ENCODE results near the gene SPRED1. TPM values are rescaled to one million over a fixed set of nuclear protein-coding genes. Genes with fewer than 3 reads are reported as not detected.

Gene SPRED1
- total and polyA plus RNA-seq, 10 of the 15 experiments (the other 5 are each of a cell fraction or from before 2014, with no cell fraction given): 0.08 to 2.6 (median 0.22) TPM

GRCh38 chr15:38205526-38206272 is 46.9 kb upstream of the SPRED1 start:
- 3% methylated on average over 3 of the region's 3 CpGs for WGBS (ENCODE audit: insufficient coverage, insufficient replicate concordance, low lambda C conversion rate, missing lambda C conversion rate)
- H3K4me2 ChIP-seq (ENCODE audit: control insufficient read depth, insufficient read depth): no peak overlapping the region
- ATAC-seq (no peak), FAIRE-seq (no peak), DNase-seq (ENCODE audit: low read depth, low spot score) (no peak)
- ChIA-PET CTCF (interaction anchor here (1.1 to 1.5 kb wide), 4 partner anchors 10 to 29 kb away, joined by 3 to 4 read pairs (median 3); no protein-coding TSS in a partner anchor), POLR2A (no interaction called here), RAD21 (ENCODE audit: unreplicated experiment) (interaction anchor here (0.7 to 0.8 kb wide), 3 partner anchors 30 to 120 kb away, joined by 3 read pairs; no protein-coding TSS in a partner anchor), SMC1A (ENCODE audit: uncharacterized antibody, unreplicated experiment) (interaction anchor here (0.6 to 2.4 kb wide), 8 partner anchors 10 to 224 kb away, joined by 3 to 7 read pairs (median 4); no protein-coding TSS in a partner anchor)
- no peaks in the 10 kb centered on the region for H3K4me1 ChIP-seq (ENCODE audit: control insufficient read depth, insufficient read depth, low read length)
- intact Hi-C loops (cut with micrococcal nuclease; ENCODE audit: unreplicated experiment): no loop called here
- H3K9me3 ChIP-seq (replicated peaks; ENCODE audit: control insufficient read depth, insufficient read depth, low read length): no peaks in the 10 kb centered on the region
- no peak overlapping the region for H3K9ac ChIP-seq (ENCODE audit: control insufficient read depth, insufficient read depth, low read length)
- BruUV-seq (replicated peaks): no TSS peak
- in situ Hi-C loops (cut with MboI): no loop called here
- H2AFZ ChIP-seq (ENCODE audit: control insufficient read depth, low read depth, low read length): no peak overlapping the region
- no peaks in the 10 kb centered on the region for H3K79me2 ChIP-seq (ENCODE audit: control insufficient read depth, insufficient read depth, low read length)
- H3K36me3 ChIP-seq (ENCODE audit: control insufficient read depth in 2 of 2, insufficient read depth in 2 of 2, low read length in 1 of 2): no peaks in the 10 kb centered on the region
- no peaks in the 10 kb centered on the region for H3K27me3 ChIP-seq (replicated peaks in 1 of 2; ENCODE audit: control insufficient read depth in 2 of 2, insufficient read depth in 2 of 2, low read length in 1 of 2)
- no peaks in the 10 kb centered on the region for H4K20me1 ChIP-seq (ENCODE audit: control insufficient read depth, insufficient read depth)
- H3K27ac ChIP-seq (ENCODE audit: control insufficient read depth, insufficient read depth): no peak overlapping the region
- H3K4me3 ChIP-seq: no peak overlapping the region
- TF ChIP-seq PAX5 (IDR thresholded peaks at IDR 0.05; ENCODE audit: borderline replicate concordance, low read depth, low read length): no peak
- TF ChIP-seq ZBTB4 (CRISPR knock-in tag; IDR thresholded peaks at IDR 0.05): no peak
- TF ChIP-seq ZNF384 (IDR thresholded peaks at IDR 0.05; ENCODE audit: borderline replicate concordance, low read depth, low read length): no peak
- no peak for TF ChIP-seq SKIL (IDR thresholded peaks at IDR 0.05; ENCODE audit: low read depth, poor library complexity, severe bottlenecking)
- no peak for TF ChIP-seq CUX1 (IDR thresholded peaks at IDR 0.05; ENCODE audit: insufficient replicate concordance, low read depth, low read length)
- no peak for TF ChIP-seq NFXL1 (IDR thresholded peaks at IDR 0.05; ENCODE audit: borderline replicate concordance)
- no peak for TF ChIP-seq MYC (IDR thresholded peaks at IDR 0.05; ENCODE audit: insufficient read depth, insufficient read length, insufficient replicate concordance, low read length, severe bottlenecking)
- no peak for TF ChIP-seq IRF3 (IDR thresholded peaks at IDR 0.05)
- no peak for TF ChIP-seq RBBP5 (conservative IDR thresholded peaks at IDR 0.05)
- TF ChIP-seq MEF2B (IDR thresholded peaks at IDR 0.05; ENCODE audit: partially characterized antibody, poor library complexity, severe bottlenecking): no peak
